K562 (cell line): ENCODE results near the gene TTC33. TPM values are rescaled to one million over a fixed set of nuclear protein-coding genes. Genes with fewer than 3 reads are reported as not detected.

Experiments used
- ATAC-seq: fragments of 200-7000 bp; cut with Tn5 transposase; 3 replicates; pipeline ENCODE4 v1.9.1; 2020; ENCODE audit warnings: moderate library complexity
- BruUV-seq: library from RNA; stranded (reverse); fragments of 400-500 nt; replicated peaks from 2 replicates; lab custom pipeline; 2021; lab: Mats Ljungman, UMichigan
- CTCF ChIA-PET: fragments of 300-600 bp; formaldehyde crosslinking; extraction: SDS; loops from one replicate; lab custom pipeline; 2021; ENCODE audit warnings: low intra/inter-chr PET ratio; lab: Yijun Ruan, JAX
- POLR2A ChIA-PET: fragments of 300-600, 350-650 bp; sonication (Branson Sonifier 250); formaldehyde crosslinking; extraction: SDS; loops from one replicate; lab custom pipeline; 2021; ENCODE audit warnings: antibody characterized with exemption, inconsistent platforms; lab: Yijun Ruan, JAX
- DNase-seq, 4 experiments: peaks; one replicate each; pipeline versions ENCODE4 v3.0.0 to v3.0.0-alpha.2; 2011 to 2018; ENCODE audit warnings: low spot score in 3 of 4, mixed read lengths in 3 of 4; ENCODE audit errors: extremely low read depth in 1 of 4
- FAIRE-seq: peaks from 2 replicates; lab custom pipeline; 2011; peaks lifted over from hg19 to GRCh38; lab: Jason Lieb, UNC
- H2AFZ ChIP-seq: 2 replicates; pipeline ENCODE4 v1.6.0; 2011; ENCODE audit warnings: low read depth, low read length, control low read depth, inconsistent platforms
- H3K27ac ChIP-seq: fragments of 200-600 bp; 3 replicates; pipeline ENCODE4 v1.8.0; 2011; ENCODE audit warnings: low read depth, mild to moderate bottlenecking, control low read depth, inconsistent platforms, low read length, moderate library complexity, mixed read lengths; ENCODE audit errors: extremely low read depth
- H3K27me3 ChIP-seq, 2 experiments: fragments of 300-600 bp in 1 of 2; 2 replicates in 1 of 2; 3 replicates in 1 of 2; pipeline versions ENCODE4 v1.6.0 to v1.8.0; 2011; ENCODE audit warnings: inconsistent platforms in 2 of 2, low read length in 2 of 2, mild to moderate bottlenecking in 1 of 2, mixed read lengths in 1 of 2, moderate library complexity in 1 of 2; ENCODE audit not compliant: control insufficient read depth in 2 of 2, insufficient read depth in 2 of 2
- H3K36me3 ChIP-seq: fragments of 300-600 bp; 3 replicates; pipeline ENCODE4 v1.8.0; 2011; ENCODE audit warnings: mild to moderate bottlenecking, low read length, inconsistent platforms; ENCODE audit not compliant: control insufficient read depth, insufficient read depth
- H3K4me1 ChIP-seq, 2 experiments: fragments of 200-600 bp in 1 of 2; replicated peaks in 1 of 2; 2 replicates in 1 of 2; 3 replicates in 1 of 2; pipeline versions ENCODE4 v1.5.1 to v1.8.0; 2011; ENCODE audit warnings: inconsistent platforms in 2 of 2, low read length in 2 of 2, mild to moderate bottlenecking in 1 of 2, mixed read lengths in 1 of 2, moderate library complexity in 1 of 2; ENCODE audit not compliant: control insufficient read depth in 2 of 2, insufficient read depth in 2 of 2
- H3K4me2 ChIP-seq: 2 replicates; pipeline ENCODE4 v1.6.1; 2011; ENCODE audit warnings: low read length, control low read depth, inconsistent platforms, mixed read lengths; ENCODE audit not compliant: insufficient read depth
- H3K4me3 ChIP-seq: fragments of 200-600 bp; sonication (generic), shearing (Covaris generic); 2 replicates; pipeline ENCODE4 v1.5.1; 2016; ENCODE audit warnings: control low read depth, inconsistent platforms
- H3K79me2 ChIP-seq: fragments of 200-600 bp; 3 replicates; pipeline ENCODE4 v1.8.0; 2011; ENCODE audit warnings: low read length, inconsistent platforms; ENCODE audit not compliant: control insufficient read depth, insufficient read depth
- H3K9ac ChIP-seq, 2 experiments: 2 replicates each; pipeline versions ENCODE4 v1.6.0 to v1.6.1; 2011; ENCODE audit warnings: low read depth in 2 of 2, low read length in 2 of 2, control low read depth in 1 of 2, inconsistent platforms in 1 of 2, mild to moderate bottlenecking in 1 of 2, mixed read lengths in 1 of 2; ENCODE audit not compliant: insufficient read depth in 1 of 2
- H3K9me1 ChIP-seq: one replicate; pipeline ENCODE4 v1.6.0; 2011; ENCODE audit warnings: inconsistent platforms, mild to moderate bottlenecking, low read length, moderate library complexity; ENCODE audit not compliant: control insufficient read depth, insufficient read depth
- H3K9me3 ChIP-seq: replicated peaks from 2 replicates; pipeline ENCODE4 v1.5.1; 2011; ENCODE audit warnings: low read depth, low read length, inconsistent platforms; ENCODE audit not compliant: control insufficient read depth, insufficient read depth
- H4K20me1 ChIP-seq: replicated peaks from 2 replicates; pipeline ENCODE4 v1.6.1; 2011; ENCODE audit warnings: low read length, inconsistent platforms, mixed read lengths; ENCODE audit not compliant: control insufficient read depth, insufficient read depth
- ARID2 ChIP-seq: fragments of 450-650 bp; IDR thresholded peaks from 2 replicates; pipeline ENCODE4 v1.6.1; 2017; ENCODE audit warnings: antibody characterized with exemption, mild to moderate bottlenecking
- BCL6 ChIP-seq: fragments of 250-450 bp; sonication (Bioruptor Pico); IDR thresholded peaks from 2 replicates; pipeline ENCODE4 v1.4.0; 2020
- DIDO1 ChIP-seq: fragments of 450-650 bp; IDR thresholded peaks from 2 replicates; pipeline ENCODE4 v1.6.1; 2016; ENCODE audit warnings: low read depth, missing biosample characterization, missing genetic modification characterization
- ETV5 ChIP-seq: sonication (generic); formaldehyde crosslinking; IDR thresholded peaks from 2 replicates; pipeline ENCODE4 v1.4.0; 2020; ENCODE audit warnings: low read depth, mild to moderate bottlenecking, missing genetic modification reagents
- GTF2A2 ChIP-seq: IDR thresholded peaks from 2 replicates; pipeline ENCODE4 v1.6.1; 2016; ENCODE audit warnings: mild to moderate bottlenecking, missing genetic modification characterization, missing compliant biosample characterization
- HNRNPL ChIP-seq: fragments of 200-400 bp; formaldehyde crosslinking; IDR thresholded peaks from 2 replicates; pipeline ENCODE4 v1.6.1; 2017; ENCODE audit warnings: low read depth, mild to moderate bottlenecking, low read length
- MYBL2 ChIP-seq, 2 experiments: fragments of 450-650 bp in 1 of 2; sonication (generic) in 1 of 2; formaldehyde crosslinking in 1 of 2; IDR thresholded peaks; 2 replicates each; pipeline versions ENCODE4 v1.6.1 to v1.8.1; 2017 to 2022; ENCODE audit warnings: borderline replicate concordance in 1 of 2, inconsistent platforms in 1 of 2, low read depth in 1 of 2, mild to moderate bottlenecking in 1 of 2, missing genetic modification reagents in 1 of 2, moderate library complexity in 1 of 2
- POLR2AphosphoS5 ChIP-seq: IDR thresholded peaks from 2 replicates; pipeline ENCODE4 v1.6.1; 2011; ENCODE audit warnings: mild to moderate bottlenecking, low read depth, low read length, moderate library complexity; ENCODE audit not compliant: control insufficient read depth, insufficient read depth
- SAFB2 ChIP-seq: fragments of 200-400 bp; formaldehyde crosslinking; IDR thresholded peaks from 2 replicates; pipeline ENCODE4 v1.6.1; 2018; ENCODE audit warnings: borderline replicate concordance, low read length, low read depth, moderate library complexity; ENCODE audit not compliant: severe bottlenecking
- SMAD1 ChIP-seq: fragments of 150-350 bp; IDR thresholded peaks from 2 replicates; pipeline ENCODE4 v1.6.1; 2014; ENCODE audit warnings: low read length, low read depth; ENCODE audit not compliant: partially characterized antibody
- TCF7L2 ChIP-seq: fragments of 150-350 bp; IDR thresholded peaks from 2 replicates; pipeline ENCODE4 v1.6.1; 2016; ENCODE audit warnings: low read depth, mild to moderate bottlenecking, low read length, moderate library complexity
- TEAD1 ChIP-seq, 2 experiments: fragments of 450-650 bp in 1 of 2; sonication (generic) in 1 of 2; formaldehyde crosslinking; IDR thresholded peaks; 2 replicates each; pipeline versions ENCODE4 v1.4.0 to v1.8.0; 2020 to 2022; ENCODE audit warnings: mild to moderate bottlenecking in 2 of 2, missing genetic modification reagents in 1 of 2
- ZKSCAN3 ChIP-seq: fragments of 250-450 bp; sonication (Bioruptor Pico); IDR thresholded peaks from 2 replicates; pipeline ENCODE4 v1.4.0; 2020
- ZNF707 ChIP-seq: fragments of 250-450 bp; sonication (Bioruptor Pico); conservative IDR thresholded peaks from 2 replicates; pipeline ENCODE4 v1.8.0; 2022; ENCODE audit warnings: inconsistent platforms, mild to moderate bottlenecking, moderate library complexity
- WGBS: fragments of 100-300 bp; shearing (Covaris generic); methylation state at CpG from one replicate; pipeline ENCODE4 v1.1.6; 2016; ENCODE audit warnings: low coverage, mixed read lengths; ENCODE audit not compliant: insufficient coverage; ENCODE audit errors: missing lambda C conversion rate; 5-methylcytosine and 5-hydroxymethylcytosine counted together
- in situ Hi-C: fragments of 300-500 bp; cut with MboI; formaldehyde crosslinking; loops from 4 replicates; pipeline ENCODE4 v1.15.0; 2018; ENCODE audit warnings: inconsistent platforms, mixed read lengths
- intact Hi-C: fragments of 100-400 bp; cut with micrococcal nuclease; formaldehyde crosslinking; loops from 2 replicates; pipeline ENCODE4 v1.14.2; 2022
- polyA plus RNA-seq, 8 experiments: library from polyadenylated mRNA; depleted of rRNA in 4 of 8; stranded (reverse) in 5 of 8; unstranded in 3 of 8; fragments of >200 nt; fragmentation: Nextera tagmentation in 2 of 8; fragmentation: Illumina TruSeq in 1 of 8; extraction: Ambion mirVana in 2 of 8; extraction: Trizol in 1 of 8; gene quantifications; 2 replicates each; pipeline versions ENCODE4 v1.2.1 to v1.2.3, GENCODE V29; 2011 to 2014; ENCODE audit warnings: inconsistent platforms in 1 of 8, missing spikeins in 1 of 8
- total RNA-seq, 7 experiments: library from RNA; depleted of rRNA in 6 of 7; stranded (reverse); fragments of >200 nt in 6 of 7; fragmentation: Illumina TruSeq in 2 of 7; extraction: Trizol in 2 of 7; gene quantifications; 2 replicates each; pipeline versions ENCODE4 v1.2.1 to v1.2.3, GENCODE V29; 2011 to 2021; ENCODE audit warnings: low replicate concordance in 1 of 7
- TF ChIP-seq, protein P1 (sequence below): sonication (generic); formaldehyde crosslinking; IDR thresholded peaks from 2 replicates; pipeline ENCODE4 v1.8.0; 2022; ENCODE audit warnings: missing genetic modification reagents, mild to moderate bottlenecking, borderline replicate concordance

TTC33 gene
- total and polyA plus RNA-seq, 9 of the 15 experiments (the other 6 are each of a cell fraction or from before 2014, with no cell fraction given): 11.5 to 24.9 (median 21.1) TPM

DNA sequence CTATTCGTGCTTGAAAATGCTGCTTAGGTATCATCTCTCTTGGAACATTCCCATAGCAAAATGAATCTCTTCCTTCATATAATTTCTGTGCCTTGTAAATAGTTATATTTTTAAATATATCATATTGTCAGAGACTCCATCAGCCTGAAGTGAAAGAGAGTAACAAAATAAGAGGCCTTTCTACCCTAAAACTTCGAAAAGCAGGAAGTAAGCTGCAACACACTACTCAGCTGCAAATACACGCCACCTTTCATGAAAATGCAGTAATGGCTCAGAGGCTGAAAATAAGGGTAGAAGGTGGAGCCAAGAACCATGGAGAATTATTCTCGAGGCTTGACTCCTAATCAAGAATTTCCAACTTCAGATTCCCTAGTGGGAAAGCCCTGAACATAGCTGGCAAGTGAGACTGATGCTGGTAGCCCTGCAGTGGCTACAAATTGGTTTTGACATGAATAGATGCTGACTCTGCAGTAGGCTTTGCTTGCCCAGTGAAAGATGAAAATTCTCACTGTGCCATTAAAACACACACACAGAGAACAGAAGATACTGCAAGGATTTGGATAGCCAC lies 106.2 kb downstream of the TTC33 start:
- H3K79me2 ChIP-seq: no peaks in the 10 kb centered on the region
- H3K4me3 ChIP-seq: no peak overlapping the region
- DNase-seq (no peak), ATAC-seq (no peak), FAIRE-seq (no peak)
- TF ChIP-seq ZNF707 (CRISPR knock-in tag) (no peak), TEAD1 (CRISPR knock-in tag; IDR thresholded peaks at IDR 0.05) (no peak), POLR2AphosphoS5 (no peak)
- H3K9me3 ChIP-seq: no peaks in the 10 kb centered on the region
- no peaks in the 10 kb centered on the region for H3K36me3 ChIP-seq
- no peaks in the 10 kb centered on the region for H3K4me1 ChIP-seq
- ChIA-PET CTCF (no interaction called here), POLR2A (no interaction called here)
- H3K9me1 ChIP-seq: no peaks in the 10 kb centered on the region
- no peak overlapping the region for H3K4me2 ChIP-seq
- intact Hi-C loops: no loop called here
- WGBS: 2% methylated on average over 4 of the region's 4 CpGs
- no peak overlapping the region for H3K9ac ChIP-seq
- H3K27me3 ChIP-seq: no peaks in the 10 kb centered on the region
- no peaks in the 10 kb centered on the region for H4K20me1 ChIP-seq
- H3K27ac ChIP-seq: no peak overlapping the region
- no TSS peak for BruUV-seq
- in situ Hi-C loops: no loop called here
- H2AFZ ChIP-seq: no peak overlapping the region

DNA sequence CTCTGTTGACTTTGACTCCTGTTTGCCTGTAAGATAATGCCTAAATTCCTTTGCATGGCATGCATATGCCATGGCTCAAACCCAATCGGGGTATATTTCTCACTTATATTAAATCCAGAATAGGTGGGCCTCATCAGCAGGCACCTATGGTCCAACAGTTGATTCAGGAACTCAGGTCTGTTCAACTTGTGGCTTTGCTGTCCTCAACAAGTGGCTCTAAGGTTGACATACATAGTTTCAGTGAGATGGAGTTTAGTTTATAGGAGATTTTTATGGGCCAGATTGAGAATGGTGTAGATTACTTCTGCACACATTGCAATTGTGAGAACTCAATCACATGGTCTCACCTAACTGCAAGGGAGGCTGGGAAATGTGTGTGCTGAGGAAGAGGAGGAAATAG lies 107.6 kb downstream of the TTC33 start:
- H3K9ac ChIP-seq: no peak overlapping the region
- no peak for FAIRE-seq
- no peaks in the 10 kb centered on the region for H3K9me1 ChIP-seq
- no peak for ATAC-seq
- H3K27ac ChIP-seq: no peak overlapping the region
- H4K20me1 ChIP-seq: no peaks in the 10 kb centered on the region
- no peaks in the 10 kb centered on the region for H3K27me3 ChIP-seq
- H3K4me2 ChIP-seq: no peak overlapping the region
- no peaks in the 10 kb centered on the region for H3K4me1 ChIP-seq
- 0% methylated on average over 1 of the region's 1 CpG for whole genome bisulfite sequencing
- H3K36me3 ChIP-seq: no peaks in the 10 kb centered on the region
- DNase-seq: no peak
- no peak overlapping the region for H3K4me3 ChIP-seq
- no TSS peak for BruUV-seq
- H2AFZ ChIP-seq: no peak overlapping the region
- in situ Hi-C loops (no loop called here), intact Hi-C loops (no loop called here)
- ChIA-PET CTCF (no interaction called here), POLR2A (no interaction called here)
- H3K79me2 ChIP-seq: no peaks in the 10 kb centered on the region
- no peaks in the 10 kb centered on the region for H3K9me3 ChIP-seq
- TF ChIP-seq ARID2 (no peak), MYBL2 (IDR thresholded peaks at IDR 0.05; ENCODE audit: low read depth) (no peak), MYBL2 (CRISPR knock-in tag; IDR thresholded peaks at IDR 0.05; ENCODE audit: borderline replicate concordance) (no peak), ETV5 (CRISPR knock-in tag) (no peak), HNRNPL (no peak), DIDO1 (no peak), TCF7L2 (no peak), SAFB2 (no peak), GTF2A2 (tag) (no peak), SMAD1 (no peak), ZKSCAN3 (CRISPR knock-in tag) (no peak), BCL6 (CRISPR knock-in tag) (no peak)
- TF ChIP-seq, protein P1, sequence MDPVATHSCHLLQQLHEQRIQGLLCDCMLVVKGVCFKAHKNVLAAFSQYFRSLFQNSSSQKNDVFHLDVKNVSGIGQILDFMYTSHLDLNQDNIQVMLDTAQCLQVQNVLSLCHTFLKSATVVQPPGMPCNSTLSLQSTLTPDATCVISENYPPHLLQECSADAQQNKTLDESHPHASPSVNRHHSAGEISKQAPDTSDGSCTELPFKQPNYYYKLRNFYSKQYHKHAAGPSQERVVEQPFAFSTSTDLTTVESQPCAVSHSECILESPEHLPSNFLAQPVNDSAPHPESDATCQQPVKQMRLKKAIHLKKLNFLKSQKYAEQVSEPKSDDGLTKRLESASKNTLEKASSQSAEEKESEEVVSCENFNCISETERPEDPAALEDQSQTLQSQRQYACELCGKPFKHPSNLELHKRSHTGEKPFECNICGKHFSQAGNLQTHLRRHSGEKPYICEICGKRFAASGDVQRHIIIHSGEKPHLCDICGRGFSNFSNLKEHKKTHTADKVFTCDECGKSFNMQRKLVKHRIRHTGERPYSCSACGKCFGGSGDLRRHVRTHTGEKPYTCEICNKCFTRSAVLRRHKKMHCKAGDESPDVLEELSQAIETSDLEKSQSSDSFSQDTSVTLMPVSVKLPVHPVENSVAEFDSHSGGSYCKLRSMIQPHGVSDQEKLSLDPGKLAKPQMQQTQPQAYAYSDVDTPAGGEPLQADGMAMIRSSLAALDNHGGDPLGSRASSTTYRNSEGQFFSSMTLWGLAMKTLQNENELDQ: no peak
